HepG2 (cell line): Measurements from ENCODE around the gene MEIOB. TPM values are rescaled to one million over a fixed set of nuclear protein-coding genes. Genes with fewer than 3 reads are reported as not detected.

Experiments
- AGO2 ChIP-seq: fragments of 200-400 bp; formaldehyde crosslinking; optimal IDR thresholded peaks from 2 replicates; pipeline ENCODE3; 2017; ENCODE audit warnings: mild to moderate bottlenecking, low read depth, low read length, moderate library complexity
- AHR ChIP-seq: IDR thresholded peaks from 2 replicates; pipeline ENCODE4 v1.6.1; 2018; ENCODE audit warnings: missing genetic modification reagents, missing compliant biosample characterization
- CBFB ChIP-seq: sonication (generic); formaldehyde crosslinking; IDR thresholded peaks from 2 replicates; pipeline ENCODE4 v1.4.0; 2020; ENCODE audit warnings: missing genetic modification reagents
- EP300 ChIP-seq, 3 experiments: sonication (generic) in 1 of 3; formaldehyde crosslinking in 1 of 3; IDR thresholded peaks; 2 replicates each; pipeline versions ENCODE4 v1.5.1 to v1.6.1; 2011 to 2020; ENCODE audit warnings: low read depth in 2 of 3, low read length in 2 of 3, borderline replicate concordance in 1 of 3, improper control_type of control experiment in 1 of 3, mild to moderate bottlenecking in 1 of 3, missing genetic modification reagents in 1 of 3, moderate library complexity in 1 of 3
- MEF2D ChIP-seq: sonication (generic); formaldehyde crosslinking; IDR thresholded peaks from 2 replicates; pipeline ENCODE4 v1.5.1; 2020; ENCODE audit warnings: mild to moderate bottlenecking, missing genetic modification reagents
- MTF2 ChIP-seq: sonication (generic); formaldehyde crosslinking; IDR thresholded peaks from 2 replicates; pipeline ENCODE4 v1.5.0; 2020; ENCODE audit warnings: missing genetic modification reagents, borderline replicate concordance
- NPAS2 ChIP-seq: sonication (generic); formaldehyde crosslinking; IDR thresholded peaks from 2 replicates; pipeline ENCODE4 v1.8.0; 2022; ENCODE audit warnings: mild to moderate bottlenecking, missing genetic modification reagents, borderline replicate concordance
- PLSCR1 ChIP-seq: sonication (generic); formaldehyde crosslinking; IDR thresholded peaks from 2 replicates; pipeline ENCODE4 v1.5.0; 2020; ENCODE audit warnings: missing genetic modification reagents, mild to moderate bottlenecking, borderline replicate concordance
- SNAPC4 ChIP-seq: sonication (generic); formaldehyde crosslinking; IDR thresholded peaks from 2 replicates; pipeline ENCODE4 v1.4.0; 2020; ENCODE audit warnings: mild to moderate bottlenecking, missing genetic modification reagents
- SP5 ChIP-seq: IDR thresholded peaks from 2 replicates; pipeline ENCODE4 v1.6.1; 2016; ENCODE audit warnings: low read depth, borderline replicate concordance
- SPEN ChIP-seq: sonication (generic); formaldehyde crosslinking; IDR thresholded peaks from 2 replicates; pipeline ENCODE4 v1.5.1; 2020; ENCODE audit warnings: low read depth, mild to moderate bottlenecking, missing genetic modification reagents
- SSRP1 ChIP-seq: IDR thresholded peaks from 2 replicates; pipeline ENCODE4 v1.6.1; 2016; ENCODE audit warnings: control low read depth
- ZBTB49 ChIP-seq: sonication (generic); formaldehyde crosslinking; IDR thresholded peaks from 2 replicates; pipeline ENCODE4 v1.4.0; 2020; ENCODE audit warnings: missing genetic modification reagents, borderline replicate concordance
- ZFP82 ChIP-seq: sonication (generic); formaldehyde crosslinking; IDR thresholded peaks from 2 replicates; pipeline ENCODE4 v1.5.1; 2020; ENCODE audit warnings: mild to moderate bottlenecking, missing genetic modification reagents, borderline replicate concordance
- ZNF230 ChIP-seq: sonication (generic); formaldehyde crosslinking; IDR thresholded peaks from 2 replicates; pipeline ENCODE4 v1.4.0; 2020; ENCODE audit warnings: mild to moderate bottlenecking, missing genetic modification reagents
- ZNF350 ChIP-seq: sonication (generic); formaldehyde crosslinking; IDR thresholded peaks from 2 replicates; pipeline ENCODE4 v1.4.0; 2020; ENCODE audit warnings: mild to moderate bottlenecking, low read depth, missing genetic modification reagents, borderline replicate concordance
- ZSCAN21 ChIP-seq: sonication (generic); formaldehyde crosslinking; IDR thresholded peaks from 2 replicates; pipeline ENCODE4 v1.8.0; 2022; ENCODE audit warnings: mild to moderate bottlenecking, missing genetic modification reagents, moderate library complexity, borderline replicate concordance
- ZSCAN22 ChIP-seq: sonication (generic); formaldehyde crosslinking; IDR thresholded peaks from 2 replicates; pipeline ENCODE4 v1.4.0; 2020; ENCODE audit warnings: mild to moderate bottlenecking, missing genetic modification reagents
- ZSCAN30 ChIP-seq: sonication (generic); formaldehyde crosslinking; IDR thresholded peaks from 2 replicates; pipeline ENCODE4 v1.5.0; 2020; ENCODE audit warnings: mild to moderate bottlenecking, missing genetic modification reagents
- polyA plus RNA-seq, 8 experiments: library from polyadenylated mRNA; depleted of rRNA in 3 of 8; stranded (reverse) in 7 of 8; unstranded in 1 of 8; fragments of >200 nt; fragmentation: Illumina TruSeq in 4 of 8; extraction: Trizol in 4 of 8; gene quantifications; 2 replicates each; pipeline versions ENCODE4 v1.2.1 to v1.2.3, GENCODE V29; 2011 to 2016; ENCODE audit warnings: low read depth in 4 of 8, missing spikeins in 1 of 8, mixed read lengths in 1 of 8; ENCODE audit not compliant: insufficient read depth in 1 of 8
- total RNA-seq, 5 experiments: library from RNA; depleted of rRNA; stranded (reverse); fragments of >200 nt; fragmentation: Illumina TruSeq; extraction: Trizol; gene quantifications; 2 replicates each; pipeline ENCODE4 v1.2.3, GENCODE V29; 2016; ENCODE audit warnings: low read depth in 1 of 5

MEIOB gene
- total and polyA plus RNA-seq, 2 of the 13 experiments (the other 11 are each of a cell fraction or from before 2014, with no cell fraction given), result 0.17 TPM; not detected in 1

DNA sequence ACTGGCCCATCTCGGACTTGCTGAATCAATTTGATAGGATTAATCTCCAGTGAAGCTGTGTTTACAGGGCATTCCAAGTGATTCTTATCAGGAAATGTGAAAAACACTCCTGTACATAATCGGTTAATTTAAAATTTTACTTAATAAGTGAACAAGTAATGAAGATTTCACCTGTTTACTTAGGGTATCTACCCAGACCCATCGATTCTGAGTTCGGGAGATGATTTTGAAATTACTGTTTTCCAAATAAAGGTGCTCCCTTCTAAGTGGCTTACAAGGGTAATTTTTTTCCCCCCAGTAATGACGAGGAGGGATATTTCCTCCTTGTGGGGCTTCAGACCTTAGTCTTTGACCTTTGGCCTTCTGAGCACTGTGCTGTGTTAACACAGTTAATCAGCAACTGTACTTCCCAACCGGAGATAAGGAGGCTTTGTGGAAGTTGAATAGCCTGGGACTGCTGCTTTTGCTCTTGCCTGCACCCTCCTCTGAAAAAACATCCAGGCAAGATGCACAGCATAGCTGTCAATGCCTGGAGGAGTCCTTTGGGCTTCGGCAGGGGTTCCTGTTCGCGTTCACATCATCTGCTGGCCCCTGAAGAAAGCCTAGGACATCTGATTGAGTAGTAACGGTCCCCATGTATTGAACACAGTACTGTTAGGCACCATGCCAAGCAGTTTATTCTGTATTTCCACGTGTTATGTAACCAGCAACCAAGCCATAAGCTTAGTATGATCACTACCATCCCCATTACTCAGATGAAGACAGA, 43.1 kb downstream of the MEIOB start (continued):
- TF ChIP-seq SNAPC4 (CRISPR knock-in tag), result no peak
- 0 out of 2 replicates have a peak, but pooled peaks have one; percentile 25 for TF ChIP-seq SP5 (CRISPR knock-in tag)
- TF ChIP-seq PLSCR1 (CRISPR knock-in tag), result no peak
- TF ChIP-seq ZSCAN30 (CRISPR knock-in tag), result no peak
- no peak for TF ChIP-seq ZFP82 (CRISPR knock-in tag)
- TF ChIP-seq ZNF350, result peak; percentile 60; the same call in 1 of the 2 replicates
- peak; percentile 67 for TF ChIP-seq MEF2D (CRISPR knock-in tag)
- TF ChIP-seq EP300 (IDR thresholded peaks at IDR 0.05; ENCODE audit: low read depth in 2 of 2, low read length in 2 of 2), result peak; percentile 13 to 84; a peak in 3 of 4 replicates
- peak; percentile 19; the same call in 1 of the 2 replicates for TF ChIP-seq EP300 (CRISPR knock-in tag; IDR thresholded peaks at IDR 0.05; ENCODE audit: borderline replicate concordance)
- no peak for TF ChIP-seq SSRP1 (CRISPR knock-in tag)
- peak; percentile 74; the same call in 1 of the 2 replicates for TF ChIP-seq ZNF230 (CRISPR knock-in tag)
- peak; percentile 43 for TF ChIP-seq ZSCAN21
- no peak for TF ChIP-seq AGO2
- no peak for TF ChIP-seq CBFB
- TF ChIP-seq ZBTB49 (CRISPR knock-in tag), result no peak
- TF ChIP-seq NPAS2 (CRISPR knock-in tag), result no peak
- no peak for TF ChIP-seq ZSCAN22 (CRISPR knock-in tag)
- TF ChIP-seq AHR (CRISPR knock-in tag), result no peak
- TF ChIP-seq SPEN, result peak; percentile 49; the same call in 1 of the 2 replicates
- no peak for TF ChIP-seq MTF2 (CRISPR knock-in tag)
